NOMO-1 treated with dmso at 0.1 percent for 144 hours (cell line): ENCODE measurements around the gene GP2.
"Not testable (repeated sequence)": the region's sequence is repeated elsewhere in the genome, so short reads cannot be mapped to it uniquely, and the experiment has no call there.

Source experiments
- DNase-seq: peaks from one replicate; lab custom pipeline; 2025; ENCODE audit not compliant: unreplicated experiment; lab: John Stamatoyannopoulos, UW

GP2 gene

DNA sequence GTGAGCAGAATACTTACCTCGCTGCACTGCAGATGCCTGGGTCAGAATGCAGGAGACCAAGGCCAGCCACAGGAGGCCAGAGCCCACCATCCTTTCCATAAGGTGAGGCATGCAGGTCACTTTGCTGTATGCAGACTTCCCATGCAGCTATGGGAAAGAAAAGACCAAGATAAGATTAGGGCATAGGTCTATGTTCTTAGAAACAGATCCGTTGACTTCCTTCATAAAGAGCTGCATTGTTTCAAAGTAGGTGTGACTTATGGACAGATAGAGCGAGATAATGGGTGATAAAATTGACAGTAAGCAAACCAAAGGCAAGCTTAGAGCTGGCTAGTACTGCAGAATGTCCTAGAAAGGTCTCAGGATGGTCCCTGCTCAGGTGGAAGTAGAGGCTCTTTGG, 992 bp downstream of the GP2 start:
- DNase-seq, result no peak

DNA sequence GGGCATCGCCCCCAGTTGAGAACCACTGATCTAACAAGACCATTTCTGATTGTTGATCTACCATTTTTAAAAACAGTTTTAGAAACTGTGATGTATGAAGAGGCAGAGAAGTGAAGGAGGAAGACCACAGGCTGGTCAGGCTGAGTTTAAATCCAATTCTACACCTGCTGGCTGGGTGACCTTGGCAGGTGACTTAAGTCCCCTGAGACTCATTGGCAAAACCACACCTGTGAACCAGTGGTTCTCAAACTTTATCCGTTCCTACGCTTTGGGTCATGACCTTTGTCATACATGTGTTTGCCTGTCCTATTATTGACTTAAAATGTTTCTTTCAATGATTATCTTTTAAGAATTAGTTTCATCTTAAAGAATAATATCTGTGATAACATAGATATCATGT, 2.3 kb downstream of the GP2 start:
- DNase-seq, result no peak

DNA sequence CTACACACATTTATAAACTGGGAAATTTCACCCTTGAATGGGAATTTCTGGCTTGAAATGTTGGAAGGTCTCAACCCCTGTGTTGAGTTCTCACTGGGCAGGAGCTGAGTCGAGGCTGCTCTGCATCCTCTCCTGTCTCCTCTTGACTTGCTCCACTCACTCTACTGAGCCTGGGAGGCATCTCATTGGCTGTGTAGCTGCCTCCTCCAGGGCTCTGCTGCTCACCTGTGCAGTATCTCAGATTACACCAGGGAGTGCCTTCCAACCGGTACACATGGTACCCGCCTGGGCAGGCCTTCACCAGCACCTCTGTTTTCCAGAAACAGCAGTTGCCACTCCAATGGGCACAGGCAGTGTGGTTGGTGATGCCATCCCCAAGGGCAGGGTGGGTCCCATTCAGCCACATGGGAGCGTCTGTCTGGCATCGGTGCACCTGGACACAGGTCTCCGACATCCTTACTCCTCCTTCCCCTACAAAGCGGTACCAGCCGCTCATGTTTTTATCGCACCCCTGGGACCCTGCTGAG, 3.7 kb downstream of the GP2 start:
- no peak for DNase-seq

DNA sequence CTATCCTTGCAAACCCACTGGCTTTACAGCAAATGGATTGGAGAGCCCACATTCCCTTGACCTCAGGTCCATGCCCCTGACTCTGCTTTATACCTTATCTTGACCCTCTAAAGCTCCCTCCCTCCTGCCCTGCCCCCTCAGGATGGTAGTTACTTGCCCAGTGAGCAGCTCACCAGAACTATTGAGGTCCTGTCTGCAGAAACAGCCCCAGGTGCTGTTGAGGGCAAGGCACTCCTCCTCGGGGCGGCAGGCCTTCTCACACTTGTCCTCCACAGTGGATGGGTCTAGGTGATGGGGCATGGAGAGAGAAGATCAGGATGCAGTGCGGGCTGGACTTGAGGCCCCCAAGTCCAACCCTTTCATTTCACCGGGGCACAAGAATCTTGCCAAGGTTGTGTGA, 4.6 kb downstream of the GP2 start:
- DNase-seq, result no peak

DNA sequence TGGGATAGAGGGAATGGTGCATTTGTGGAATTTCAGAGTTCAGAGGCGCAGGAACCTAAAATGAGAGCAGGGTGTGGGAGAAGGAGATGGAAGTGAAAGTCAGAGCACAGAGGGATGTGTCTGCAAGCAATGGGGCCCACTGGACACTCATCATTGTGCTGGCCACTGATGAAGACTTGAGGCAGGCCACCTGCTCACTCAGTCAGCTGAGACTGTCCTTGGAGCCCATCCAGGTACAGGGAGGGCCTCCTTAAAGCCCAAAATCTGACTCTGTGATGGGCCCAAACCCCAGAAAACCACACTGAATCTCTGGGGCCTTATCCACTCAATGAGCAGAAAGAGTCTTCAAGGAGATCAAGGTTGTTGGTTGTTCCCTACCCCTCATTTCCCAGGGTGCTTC, 5.6 kb downstream of the GP2 start:
- DNase-seq, result no peak

DNA sequence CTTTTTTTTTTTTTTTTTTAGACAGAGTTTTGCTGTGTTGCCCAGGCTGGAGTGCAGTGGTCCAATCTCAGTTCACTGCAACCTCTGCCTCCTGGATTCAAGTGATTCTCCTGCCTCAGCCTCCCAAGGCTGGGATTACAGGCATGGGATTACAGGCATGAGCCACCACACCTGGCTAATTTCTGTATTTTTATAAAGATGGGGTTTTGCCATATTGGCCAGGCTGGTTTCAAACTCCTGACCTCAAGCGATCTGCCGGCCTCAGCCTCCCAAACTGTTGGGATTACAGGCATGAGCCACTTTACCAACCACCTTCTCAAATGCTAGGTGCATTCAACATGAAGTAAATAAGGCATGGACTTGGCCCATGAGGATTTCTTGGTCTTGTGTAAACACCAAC, 6.3 kb downstream of the GP2 start:
- DNase-seq, result not testable (repeated sequence)

DNA sequence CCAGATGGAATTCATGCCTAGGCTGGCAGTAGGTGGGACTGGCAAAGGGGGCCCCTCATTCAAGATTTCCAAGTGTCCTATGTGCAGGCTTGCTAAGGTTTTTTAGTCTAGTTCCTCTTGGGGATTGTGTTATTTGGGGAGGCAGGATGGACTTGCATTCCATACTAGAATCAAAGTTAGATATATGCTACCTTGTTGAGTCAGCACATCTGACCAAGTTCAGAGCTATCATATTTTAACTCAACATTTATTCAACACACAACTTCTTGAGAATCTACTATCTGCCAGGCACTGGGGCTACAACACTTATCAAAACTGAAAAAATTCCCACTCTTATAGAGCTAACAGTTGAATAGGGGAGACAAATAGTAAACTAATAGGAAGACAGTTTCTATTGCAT, 6.7 kb downstream of the GP2 start:
- no peak for DNase-seq

DNA sequence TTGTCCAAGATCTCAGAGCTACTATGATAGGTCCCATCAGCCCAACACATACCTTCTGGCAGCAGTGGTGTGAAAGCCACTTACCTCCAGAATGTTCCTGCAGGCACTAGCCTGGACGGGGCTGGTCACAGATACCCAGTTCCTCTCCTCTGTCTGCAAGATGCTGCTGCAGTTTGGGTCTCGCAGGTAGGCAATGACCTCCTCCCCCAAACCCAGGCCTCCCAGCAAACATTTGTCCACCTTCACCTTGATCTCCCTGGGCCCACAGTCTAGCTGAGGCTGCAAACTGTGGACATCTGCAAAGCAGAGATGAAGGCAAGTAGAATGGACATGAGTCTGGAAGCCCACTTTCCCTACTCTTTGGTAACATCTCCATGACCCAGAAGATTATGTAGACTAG, 7.1 kb downstream of the GP2 start:
- no peak for DNase-seq

DNA sequence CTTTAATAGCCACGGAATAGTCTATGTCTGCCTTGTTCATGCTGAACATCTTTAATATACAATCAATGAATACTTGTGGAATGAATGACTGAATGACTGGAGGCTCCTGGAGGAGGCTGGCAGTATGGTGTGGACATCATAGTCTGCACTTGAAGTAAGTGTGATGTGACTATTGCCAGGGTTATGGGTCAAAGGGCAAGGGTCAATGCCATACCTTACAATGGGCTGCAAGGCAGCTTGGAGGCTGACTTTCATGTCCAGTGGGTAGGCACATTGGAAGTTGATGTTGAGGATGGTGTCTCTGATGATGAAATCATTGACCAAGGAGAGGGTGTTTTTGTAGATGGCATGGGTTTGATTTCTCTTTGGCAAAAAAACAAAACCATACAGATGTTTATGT, 7.9 kb downstream of the GP2 start:
- DNase-seq, result no peak

DNA sequence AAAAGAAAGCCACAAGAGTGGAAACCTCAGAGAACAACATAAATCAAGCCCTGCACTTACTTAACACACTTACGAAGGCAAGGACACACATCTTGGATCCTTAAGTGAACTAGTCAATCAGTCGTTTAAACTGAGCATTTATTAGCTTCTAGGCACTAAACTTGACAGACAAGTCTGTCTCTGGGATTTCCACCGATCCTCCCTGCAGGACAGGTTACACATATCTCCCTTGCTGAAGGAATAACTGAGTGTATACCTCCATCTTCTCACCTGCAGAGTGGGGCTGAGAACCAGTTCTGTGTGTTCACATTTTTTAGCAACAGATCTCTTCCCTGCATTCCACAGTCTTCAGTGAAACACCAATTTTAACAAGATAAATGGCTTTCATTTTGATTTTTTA, 8.9 kb downstream of the GP2 start:
- DNase-seq, result no peak

DNA sequence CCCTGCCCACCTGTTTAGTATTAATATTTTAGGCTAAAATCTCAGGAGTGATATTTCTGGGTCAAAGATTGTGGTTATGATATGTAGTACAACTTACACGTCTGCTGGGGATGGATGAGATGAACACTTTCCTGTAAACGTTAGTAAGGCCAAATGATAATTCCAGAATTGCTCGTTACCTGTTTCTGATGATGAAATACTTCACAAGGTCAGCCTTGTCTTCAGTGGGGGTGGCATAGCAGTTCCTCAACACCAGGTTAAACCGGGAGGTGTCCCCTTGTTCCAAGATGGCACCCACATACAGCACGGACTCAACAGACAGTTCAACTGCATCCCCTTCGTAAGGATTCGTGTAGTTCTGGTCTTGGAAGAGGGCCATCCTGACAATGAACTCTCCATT, 9.3 kb downstream of the GP2 start:
- DNase-seq, result no peak

DNA sequence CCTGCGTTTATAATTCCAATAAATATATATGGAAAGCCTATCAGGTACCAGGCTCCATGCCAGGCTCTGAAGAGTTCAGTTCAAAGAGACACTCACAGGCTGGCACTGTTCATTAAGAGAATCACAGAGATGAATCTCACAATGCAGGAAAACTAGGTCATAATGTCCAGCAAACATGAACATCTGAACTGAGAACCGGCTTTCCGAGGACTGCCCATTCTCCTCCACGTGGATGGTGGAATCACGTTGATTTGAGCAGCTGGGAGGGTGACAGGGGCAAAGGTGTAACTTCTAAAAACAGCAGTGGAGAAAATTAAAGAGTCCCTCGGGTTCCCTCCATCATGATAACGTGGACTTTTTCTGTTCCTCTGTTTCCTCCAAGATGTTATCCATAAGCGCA, 10.2 kb downstream of the GP2 start:
- no peak for DNase-seq

DNA sequence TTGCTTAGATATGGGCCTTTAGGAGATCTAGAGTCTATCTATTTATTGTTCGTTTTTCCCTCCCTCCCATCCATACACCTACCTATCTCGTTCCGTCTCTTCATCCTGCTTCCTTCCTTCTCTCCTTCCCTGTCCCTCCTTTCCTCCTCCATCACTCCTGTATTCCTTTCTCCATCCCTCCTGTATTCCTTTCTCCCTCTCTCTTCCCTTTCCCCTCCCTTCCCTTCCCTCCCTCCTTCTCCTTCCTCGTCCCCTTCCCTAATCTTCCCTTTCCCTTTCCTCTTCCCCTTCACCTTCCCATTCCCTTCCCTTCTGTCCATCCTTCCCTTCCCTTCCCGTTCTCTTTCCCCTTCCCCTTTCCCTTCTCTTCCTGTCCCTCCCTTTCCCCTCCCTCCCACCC, 10.6 kb downstream of the GP2 start:
- DNase-seq, result no peak

DNA sequence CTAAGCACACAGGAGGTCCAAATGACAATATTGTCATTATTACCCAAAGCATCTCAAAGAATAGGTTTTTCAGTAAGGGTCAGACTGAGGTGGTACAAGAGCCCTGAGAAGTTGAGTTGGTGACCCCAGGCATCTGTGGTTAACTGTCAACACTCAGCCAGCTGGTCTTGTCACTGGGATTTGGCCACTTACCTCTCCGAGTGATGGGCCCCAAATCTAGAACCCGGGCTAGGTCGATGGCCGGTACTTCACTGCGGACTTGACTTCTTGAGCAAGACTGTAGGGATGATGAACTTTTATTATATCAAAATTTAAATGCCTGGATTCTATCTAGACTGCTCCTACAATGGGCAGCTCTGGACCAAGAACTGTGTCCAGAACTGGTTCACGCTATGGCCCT, 11.5 kb downstream of the GP2 start:
- no peak for DNase-seq

DNA sequence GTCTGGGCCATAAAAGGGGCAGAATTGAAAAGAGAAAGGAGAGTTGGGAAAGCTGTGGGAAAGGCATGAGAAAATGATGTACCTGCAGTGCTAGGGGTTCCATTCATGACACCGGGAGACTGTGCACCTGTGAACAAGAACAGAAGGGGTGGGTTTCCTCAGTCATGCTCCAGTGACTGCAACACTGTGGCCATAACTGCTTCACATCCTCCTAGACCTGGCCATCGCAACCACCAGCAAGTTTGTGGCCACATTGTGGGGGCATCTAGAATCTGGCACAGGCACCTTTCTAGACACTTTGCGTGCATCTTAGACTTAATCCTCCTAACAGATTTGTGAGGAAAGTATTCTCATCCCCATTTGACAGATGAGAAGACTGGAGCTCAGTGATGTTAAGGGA, 12.7 kb downstream of the GP2 start:
- no peak for DNase-seq

DNA sequence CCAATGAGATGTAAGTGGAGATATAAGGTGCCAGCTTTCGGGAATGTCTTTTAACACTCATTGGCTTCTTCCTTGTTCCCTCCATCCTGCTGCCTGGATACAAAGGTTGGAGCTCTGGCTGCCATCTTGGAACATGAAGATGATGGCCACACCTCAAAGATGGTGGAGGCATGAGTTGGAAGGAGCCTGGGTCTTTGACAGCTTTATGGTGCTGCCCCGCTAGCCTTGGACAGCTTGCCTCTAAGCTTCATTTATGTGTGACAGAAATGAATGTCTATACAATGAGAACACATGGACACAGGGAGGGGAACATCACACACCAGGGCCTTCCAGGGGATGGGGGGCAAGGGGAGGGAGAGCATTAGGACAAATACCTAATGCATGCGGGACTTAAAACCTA, 13.6 kb downstream of the GP2 start:
- no peak for DNase-seq

DNA sequence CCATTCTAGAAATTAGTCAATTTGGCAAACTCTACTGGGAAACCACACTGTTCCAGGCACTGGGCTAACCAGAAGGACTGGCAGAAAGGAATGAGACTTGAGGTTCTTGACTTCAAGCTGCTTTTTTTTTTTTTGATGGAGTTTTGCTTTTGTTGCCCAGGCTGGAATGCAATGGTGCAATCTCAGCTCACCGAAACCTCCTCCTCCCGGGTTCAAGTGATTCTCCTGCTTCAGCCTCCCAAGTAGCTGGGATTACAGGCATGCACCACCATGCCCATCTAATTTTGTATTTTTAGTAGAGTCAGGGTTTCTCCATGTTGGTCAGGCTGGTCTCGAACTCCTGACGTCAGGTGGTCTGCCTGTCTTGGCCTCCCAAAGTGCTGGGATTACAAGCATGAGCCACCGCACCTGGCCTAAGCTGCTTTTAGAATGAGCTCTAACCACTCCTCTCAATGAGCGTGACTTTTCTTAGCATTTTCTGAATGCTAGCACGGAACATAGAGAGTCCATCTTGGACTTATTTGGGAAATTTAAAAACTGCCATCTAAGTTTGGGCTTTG, 14.7 kb downstream of the GP2 start:
- not testable (repeated sequence) for DNase-seq

DNA sequence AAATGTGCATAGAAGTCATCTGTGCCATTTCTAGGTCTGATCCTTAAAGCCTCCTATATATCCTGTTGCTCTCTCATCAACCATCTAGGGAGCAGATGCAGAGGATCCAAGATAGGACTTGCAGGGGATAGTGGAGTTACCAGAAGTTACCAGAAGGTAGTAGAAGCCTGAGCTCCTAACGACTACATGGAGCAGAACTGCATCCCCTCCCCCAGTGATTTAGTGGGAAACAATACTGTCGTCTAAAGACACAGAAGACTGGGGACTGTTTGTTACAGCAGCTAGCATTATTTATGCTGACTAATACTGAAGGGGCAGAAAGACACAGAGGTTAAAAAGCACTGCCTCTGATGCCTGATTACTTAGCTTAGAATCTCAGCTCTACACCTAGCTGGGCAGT, 15.8 kb downstream of the GP2 start:
- DNase-seq, result no peak

DNA sequence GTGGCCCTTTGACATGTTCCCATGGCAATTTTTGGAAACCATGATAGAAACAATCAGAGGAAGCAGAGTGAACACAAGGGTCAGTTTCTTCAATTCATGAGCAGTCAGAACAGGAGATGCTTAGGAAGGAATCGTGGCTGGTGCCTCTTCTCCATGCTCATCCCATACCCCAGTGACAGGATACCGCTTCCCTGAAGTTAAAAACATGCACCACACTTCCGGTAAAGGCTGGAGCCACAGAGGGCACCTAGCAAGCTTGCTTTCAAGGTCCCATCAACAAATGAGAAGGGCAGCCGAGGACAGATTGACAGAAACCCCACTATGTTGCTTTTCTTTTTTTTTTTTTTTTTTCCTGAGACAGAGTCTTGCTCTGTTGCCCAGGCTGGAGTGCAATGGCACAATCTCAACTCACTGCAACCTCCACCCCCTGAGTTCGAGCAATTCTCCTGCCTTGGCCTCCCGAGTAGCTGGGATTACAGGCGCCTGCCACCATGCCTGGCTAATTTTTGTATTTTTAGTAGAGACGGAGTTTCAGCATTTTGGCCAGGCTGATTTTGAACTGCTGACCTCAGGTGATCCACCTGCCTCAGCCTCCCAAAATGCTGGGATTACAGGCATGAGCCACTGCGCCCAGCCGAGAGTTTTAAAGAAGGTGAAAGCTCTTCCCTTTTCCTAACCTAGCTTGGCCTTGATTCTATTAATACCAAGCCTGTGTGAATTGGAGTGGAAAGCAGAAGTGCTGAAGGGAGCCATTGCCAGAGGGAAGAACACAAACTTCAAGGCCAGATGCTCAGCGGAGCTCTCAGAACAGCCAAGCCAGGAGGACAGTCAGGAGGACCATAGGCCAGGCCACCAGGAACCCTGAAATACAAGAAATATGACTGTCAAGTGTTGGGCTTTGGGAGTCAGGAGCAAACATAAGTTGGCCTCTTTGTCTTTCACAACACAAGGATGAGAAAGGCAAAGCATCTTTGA, 16.6 kb downstream of the GP2 start:
- no peak for DNase-seq

DNA sequence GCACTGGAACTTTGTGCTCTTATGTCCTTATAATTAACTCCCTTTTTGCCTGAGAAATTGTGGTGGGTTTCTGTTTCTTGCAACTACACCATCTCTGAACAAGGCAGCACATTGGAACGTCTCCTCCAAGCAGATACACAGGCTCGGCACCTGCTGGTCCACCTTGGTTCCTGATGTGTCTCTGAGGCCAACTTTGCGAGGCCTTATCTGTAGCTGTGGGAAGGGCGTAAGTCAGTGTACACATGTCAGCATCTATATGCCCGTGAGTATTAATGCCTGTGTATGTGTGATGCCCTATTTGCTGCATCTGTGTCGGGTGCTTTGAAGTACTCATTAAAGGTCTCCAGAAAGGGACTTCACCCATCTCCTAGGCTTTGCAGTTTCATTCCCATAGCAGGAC, 17.5 kb downstream of the GP2 start:
- DNase-seq, result no peak

DNA sequence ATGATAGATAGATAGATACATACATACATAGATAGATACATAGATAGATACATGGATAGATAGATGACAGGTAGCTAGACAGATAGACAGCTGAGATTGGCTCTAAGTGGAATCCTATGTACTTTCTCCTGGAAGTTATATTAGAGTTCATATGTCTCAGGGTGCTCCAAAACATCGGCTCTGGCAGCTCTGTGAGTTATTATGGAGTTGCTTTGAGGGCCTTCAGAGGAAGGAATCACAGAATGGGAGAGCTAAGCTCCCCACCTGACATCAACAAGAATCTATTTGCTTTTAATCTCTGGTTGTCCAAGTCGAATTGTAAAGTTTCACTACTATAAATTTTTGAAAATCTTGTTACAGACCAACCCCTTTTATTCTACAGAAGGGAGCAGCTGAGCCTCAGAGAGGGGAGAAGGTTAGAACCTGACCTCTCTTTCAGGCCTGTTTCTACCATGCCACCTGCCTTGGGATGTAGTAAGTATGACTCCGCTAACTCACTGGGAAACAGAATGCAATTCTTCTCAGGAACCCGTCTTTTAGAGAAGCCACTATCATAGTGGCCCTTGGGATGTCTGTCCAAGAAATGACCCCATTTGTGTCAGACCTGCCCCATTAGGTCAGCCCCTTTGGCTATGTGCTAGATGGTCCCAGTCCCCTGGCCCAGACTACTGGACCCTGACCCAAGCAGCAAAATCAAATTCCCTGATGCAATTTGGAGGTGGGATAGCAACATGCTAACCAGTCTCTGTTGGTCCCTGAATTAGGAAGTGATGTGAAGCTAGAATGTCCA, 18.3 kb downstream of the GP2 start:
- no peak for DNase-seq

DNA sequence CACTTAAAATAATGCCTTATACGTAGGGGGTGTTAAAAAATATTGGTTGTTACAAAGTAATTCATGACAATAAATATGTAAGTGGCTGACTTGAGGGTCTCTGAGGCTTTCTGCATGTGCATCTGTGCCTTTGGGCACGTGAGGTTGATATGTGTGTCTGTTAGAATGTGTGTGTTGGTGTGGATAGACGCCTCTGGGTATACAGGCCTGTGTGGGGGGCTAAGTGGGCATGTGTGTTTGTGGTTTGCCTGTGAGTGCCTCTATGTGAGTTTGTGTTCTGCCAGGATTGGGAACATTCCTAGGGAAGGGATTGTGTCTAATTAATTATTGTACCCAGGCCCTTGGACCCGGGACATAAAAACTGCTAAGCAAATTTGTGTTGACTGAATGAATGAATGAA, 19.0 kb downstream of the GP2 start:
- DNase-seq, result no peak
